HAP-1 (cell line): ENCODE data around the gene GYG1.
"Not testable (repeated sequence)": the region's sequence is repeated elsewhere in the genome, so short reads cannot be mapped to it uniquely, and the experiment has no call there.

ENCODE experiments used
- DNase-seq, 2 experiments: peaks; one replicate each; pipeline ENCODE4 v3.0.0-alpha.2; 2016 to 2020; ENCODE audit warnings: low spot score in 2 of 2
- H3K27me3 ChIP-seq: fragments of 250-450 bp; sonication (Bioruptor Pico); 2 replicates; pipeline ENCODE4 v1.5.1; 2020; ENCODE audit warnings: low read depth, mild to moderate bottlenecking, moderate library complexity
- H3K36me3 ChIP-seq: fragments of 250-450 bp; sonication (Bioruptor Pico); replicated peaks from 2 replicates; pipeline ENCODE4 v1.5.1; 2020; ENCODE audit warnings: mild to moderate bottlenecking
- H3K4me1 ChIP-seq: fragments of 250-450 bp; sonication (Bioruptor Pico); 2 replicates; pipeline ENCODE4 v1.5.1; 2020; ENCODE audit warnings: mild to moderate bottlenecking
- H3K4me3 ChIP-seq: fragments of 250-450 bp; sonication (Bioruptor Pico); 2 replicates; pipeline ENCODE4 v1.5.1; 2020; ENCODE audit warnings: mild to moderate bottlenecking, moderate library complexity
- H3K9me3 ChIP-seq: fragments of 250-450 bp; sonication (Bioruptor Pico); 2 replicates; pipeline ENCODE4 v1.5.1; 2020; ENCODE audit warnings: mild to moderate bottlenecking, moderate library complexity
- in situ Hi-C: fragments of 300-500 bp; cut with MboI; formaldehyde crosslinking; loops from 3 replicates; pipeline ENCODE4 v1.14.3; 2020; ENCODE audit warnings: low sequenced_read_pairs, inconsistent platforms, mixed read lengths

Gene GYG1

GRCh38 chr3:148962513-148962912 lies 28.8 kb upstream of the GYG1 start:
- DNase-seq: peak in 1 of 2 experiments; percentile 62
- Histone ChIP-seq H3K4me3 (no peak overlapping the region), H3K27me3 (no peaks in the 10 kb centered on the region), H3K36me3 (no peaks in the 10 kb centered on the region), H3K4me1 (peaks cover 21% of the 10 kb centered on the region), H3K9me3 (no peaks in the 10 kb centered on the region)
- in situ Hi-C loops: loop anchor here (10.0 to 25.0 kb wide), 2 partner anchors 152 to 525 kb away; no protein-coding TSS in a partner anchor

- Histone ChIP-seq H3K9me3 (no peaks in the 10 kb centered on the region), H3K4me3 (no peak overlapping the region), H3K4me1 (peaks cover 21% of the 10 kb centered on the region), H3K36me3 (no peaks in the 10 kb centered on the region), H3K27me3 (no peaks in the 10 kb centered on the region)
- in situ Hi-C loops: loop anchor here (10.0 to 25.0 kb wide), 2 partner anchors 150 to 522 kb away; no protein-coding TSS in a partner anchor
- DNase-seq: peak; percentile 68 to 80
Observed at GRCh38 chr3:148964809-148965208, 26.5 kb upstream of the GYG1 start.

GRCh38 chr3:148968321-148968720 lies 23.0 kb upstream of the GYG1 start:
- H3K36me3 ChIP-seq: no peaks in the 10 kb centered on the region
- H3K4me1 ChIP-seq: peaks cover 20% of the 10 kb centered on the region
- no peaks in the 10 kb centered on the region for H3K27me3 ChIP-seq
- no peak overlapping the region for H3K4me3 ChIP-seq
- DNase-seq: no peak
- H3K9me3 ChIP-seq: no peaks in the 10 kb centered on the region
- in situ Hi-C loops: loop anchor here (10.0 to 25.0 kb wide), 2 partner anchors 146 to 519 kb away; no protein-coding TSS in a partner anchor

GRCh38 chr3:148970271-148970670 lies 21.1 kb upstream of the GYG1 start:
- no peaks in the 10 kb centered on the region for H3K9me3 ChIP-seq
- no peaks in the 10 kb centered on the region for H3K27me3 ChIP-seq
- H3K4me3 ChIP-seq: no peak overlapping the region
- in situ Hi-C loops: loop anchor here (25.0 kb wide), 1 partner anchor 517 kb away; no protein-coding TSS in a partner anchor
- peaks cover 6% of the 10 kb centered on the region for H3K4me1 ChIP-seq
- no peaks in the 10 kb centered on the region for H3K36me3 ChIP-seq
- DNase-seq: no peak

GRCh38 chr3:148971401-148972163 lies 19.8 kb upstream of the GYG1 start:
- Histone ChIP-seq H3K9me3 (no peaks in the 10 kb centered on the region; the same call in 1 of the 2 replicates), H3K4me1 (no peaks in the 10 kb centered on the region), H3K4me3 (no peak overlapping the region), H3K36me3 (no peaks in the 10 kb centered on the region), H3K27me3 (no peaks in the 10 kb centered on the region)
- no peak for DNase-seq
- in situ Hi-C loops: loop anchor here (25.0 kb wide), 1 partner anchor 516 kb away; no protein-coding TSS in a partner anchor

- Histone ChIP-seq H3K9me3 (no peaks in the 10 kb centered on the region; the same call in 1 of the 2 replicates), H3K36me3 (no peaks in the 10 kb centered on the region), H3K4me3 (no peak overlapping the region), H3K27me3 (no peaks in the 10 kb centered on the region), H3K4me1 (no peaks in the 10 kb centered on the region)
- in situ Hi-C loops: loop anchor here (25.0 kb wide), 1 partner anchor 513 kb away; no protein-coding TSS in a partner anchor
- DNase-seq: no peak
Observed at GRCh38 chr3:148974726-148975125, 16.6 kb upstream of the GYG1 start.

GRCh38 chr3:148975248-148975647 lies 16.1 kb upstream of the GYG1 start:
- no peaks in the 10 kb centered on the region for H3K4me1 ChIP-seq
- in situ Hi-C loops: no loop called here
- no peaks in the 10 kb centered on the region for H3K27me3 ChIP-seq
- DNase-seq: no peak
- H3K36me3 ChIP-seq: no peaks in the 10 kb centered on the region
- H3K4me3 ChIP-seq: no peak overlapping the region
- H3K9me3 ChIP-seq: no peaks in the 10 kb centered on the region; the same call in 1 of the 2 replicates

GRCh38 chr3:148975696-148976095 lies 15.6 kb upstream of the GYG1 start:
- no peak for DNase-seq
- H3K4me3 ChIP-seq: no peak overlapping the region
- no peaks in the 10 kb centered on the region for H3K4me1 ChIP-seq
- in situ Hi-C loops: no loop called here
- H3K9me3 ChIP-seq: no peaks in the 10 kb centered on the region; the same call in 1 of the 2 replicates
- no peaks in the 10 kb centered on the region for H3K36me3 ChIP-seq
- H3K27me3 ChIP-seq: no peaks in the 10 kb centered on the region

GRCh38 chr3:148981273-148981672 lies 10.1 kb upstream of the GYG1 start:
- in situ Hi-C loops: no loop called here

GRCh38 chr3:148987551-148987950 lies 3.8 kb upstream of the GYG1 start:
- H3K4me1 ChIP-seq, H3K27me3 ChIP-seq, H3K36me3 ChIP-seq, in situ Hi-C loops, DNase-seq, H3K4me3 ChIP-seq, H3K9me3 ChIP-seq: not testable (repeated sequence)

More at GRCh38 chr3:148981273-148981672, 10.1 kb upstream of the GYG1 start:
- H3K9me3 ChIP-seq: no peaks in the 10 kb centered on the region
- H3K36me3 ChIP-seq: no peaks in the 10 kb centered on the region
- H3K4me1 ChIP-seq: no peaks in the 10 kb centered on the region
- H3K4me3 ChIP-seq: no peak overlapping the region
- no peaks in the 10 kb centered on the region for H3K27me3 ChIP-seq
- DNase-seq: no peak

GRCh38 chr3:148990236-148990635 lies 1.1 kb upstream of the GYG1 start:
- DNase-seq: no peak
- no peaks in the 10 kb centered on the region for H3K9me3 ChIP-seq
- in situ Hi-C loops: no loop called here
- H3K27me3 ChIP-seq: no peaks in the 10 kb centered on the region
- H3K36me3 ChIP-seq: peaks cover 4% of the 10 kb centered on the region
- H3K4me1 ChIP-seq: 0 out of 2 replicates have a peak, but pooled peaks cover 2% of the 10 kb centered on the region
- no peak overlapping the region for H3K4me3 ChIP-seq

GRCh38 chr3:148992027-148992634 lies 791 bp downstream of the GYG1 start:
- Histone ChIP-seq H3K36me3 (peaks cover 23% of the 10 kb centered on the region), H3K9me3 (no peaks in the 10 kb centered on the region), H3K4me1 (0 out of 2 replicates have a peak, but pooled peaks cover 2% of the 10 kb centered on the region), H3K27me3 (no peaks in the 10 kb centered on the region), H3K4me3 (peak overlapping the region; percentile 80)
- in situ Hi-C loops: no loop called here
- peak in 1 of 2 experiments; percentile 62 for DNase-seq

GRCh38 chr3:148992635-148993255 lies 1.4 kb downstream of the GYG1 start:
- DNase-seq: no peak
- 0 out of 2 replicates have a peak, but pooled peaks cover 2% of the 10 kb centered on the region for H3K4me1 ChIP-seq

More at GRCh38 chr3:148992635-148993255, 1.4 kb downstream of the GYG1 start:
- no peaks in the 10 kb centered on the region for H3K9me3 ChIP-seq
- in situ Hi-C loops: no loop called here
- H3K36me3 ChIP-seq: peaks cover 25% of the 10 kb centered on the region
- H3K27me3 ChIP-seq: no peaks in the 10 kb centered on the region
- H3K4me3 ChIP-seq: peak overlapping the region; percentile 80
